Heart left ventricle (tissue), 16 donors: ENCODE measurements around the gene KLRD1. TPM values are rescaled to one million over a fixed set of nuclear protein-coding genes. Genes with fewer than 3 reads are reported as not detected.
"Not testable (repeated sequence)": the region's sequence is repeated elsewhere in the genome, so short reads cannot be mapped to it uniquely, and the experiment has no call there.

Experiments used
- ATAC-seq, 4 donors: fragments of 200-7000 bp; cut with Tn5 transposase; one replicate each; pipeline ENCODE4 v1.9.1; 2020 to 2022; ENCODE audit warnings: moderate library complexity in 4 of 4, mild to moderate bottlenecking in 3 of 4, moderate number of reproducible peaks in 1 of 4
- DNase-seq, 5 donors: peaks; one replicate each; pipeline ENCODE4 v3.0.0-alpha.2; 2020
- H3K27ac ChIP-seq, 12 donors: fragments of 200-600 bp; sonication (generic) in 4 of 12; one replicate each; pipeline versions ENCODE4 v1.5.0 to v1.8.0; 2016 to 2022; ENCODE audit warnings: mild to moderate bottlenecking in 2 of 12
- H3K27me3 ChIP-seq, 9 donors: fragments of 200-600 bp; sonication (generic) in 2 of 9; one replicate each; pipeline versions ENCODE4 v1.5.1 to v1.8.0; 2016 to 2022; ENCODE audit warnings: mild to moderate bottlenecking in 3 of 9
- H3K36me3 ChIP-seq, 9 donors: fragments of 200-600 bp; sonication (generic) in 2 of 9; one replicate each; pipeline versions ENCODE4 v1.5.0 to v1.8.0; 2018 to 2022; ENCODE audit warnings: mild to moderate bottlenecking in 2 of 9
- H3K4me1 ChIP-seq, 12 donors: fragments of 200-600 bp; sonication (generic) in 4 of 12; one replicate each; pipeline versions ENCODE4 v1.5.0 to v1.8.0; 2016 to 2022; ENCODE audit warnings: mild to moderate bottlenecking in 3 of 12
- H3K4me3 ChIP-seq, 12 donors: fragments of 200-600 bp; sonication (generic) in 4 of 12; one replicate each; pipeline versions ENCODE4 v1.5.0 to v1.8.0; 2017 to 2022; ENCODE audit warnings: mild to moderate bottlenecking in 9 of 12, moderate library complexity in 4 of 12
- H3K9me3 ChIP-seq, 12 donors: fragments of 200-600 bp; sonication (generic) in 4 of 12; one replicate each; pipeline versions ENCODE4 v1.5.0 to v1.8.0; 2016 to 2022; ENCODE audit warnings: mild to moderate bottlenecking in 1 of 12
- POLR2A ChIP-seq, 2 donors: fragments of 450-650 bp; IDR thresholded peaks; one replicate each; pipeline ENCODE4 v1.6.1; 2017; ENCODE audit warnings: antibody characterized with exemption in 2 of 2, mild to moderate bottlenecking in 2 of 2, moderate library complexity in 2 of 2
- WGBS, 4 donors: extraction: QIAGEN DNeasy Blood & Tissue Kit in 2 of 4; methylation state at CpG; one replicate each; pipeline versions ENCODE4 v1.1.5 to v1.1.7; 2013 to 2018; 5-methylcytosine and 5-hydroxymethylcytosine counted together
- intact Hi-C, 10 donors: fragments of 100-400 bp; cut with DNase I; formaldehyde crosslinking; loops; one replicate each; pipeline versions ENCODE4 v1.11.1 to v1.14.2; 2022
- polyA plus RNA-seq, 2 donors: library from polyadenylated mRNA; stranded (reverse); fragments of 200-250 nt; gene quantifications; one replicate each; pipeline ENCODE4 v1.2.3, GENCODE V29; 2013
- total RNA-seq, 9 donors: library from RNA; depleted of rRNA in 2 of 9; stranded (reverse); fragments of >200 nt in 2 of 9; fragmentation: NEBNext Ultra II Directional in 3 of 9; extraction: Animal tissue kit (Norgen Biotek cat#: 25700) in 3 of 9; gene quantifications; one replicate each; pipeline versions ENCODE4 v1.1.0 to v1.2.4, GENCODE V29; 2016 to 2023
- TF ChIP-seq, protein P1 (sequence below), 12 donors: fragments of 200-600 bp; sonication (generic) in 4 of 12; IDR thresholded peaks; one replicate each; pipeline versions ENCODE4 v1.5.0 to v1.8.0; 2018 to 2022; ENCODE audit warnings: antibody characterized with exemption in 12 of 12, mild to moderate bottlenecking in 5 of 12
- donor health status: ischemic (EF 13 %, LVEDD 7.1; RV severe dilation, severe dysfunction).
- donor health status: healthy with polysubstance abuse.
- donor health status: DM: no; HTN: yes; CAD: no.
- donor health status: DM: no; HTN: no; CAD: no.
- donor health status: ischemic (EF 25% LVEDD 6.9; RV normal size, moderate dysfunction).
- donor health status: ischemic (EF 25% LVEDD 5.7; RV mildly dilated, moderate dysfunction).
- donor health status: healthy.
- donor health status: DM: yes; HTN: yes; CAD: no.
- donor health status: ischemic (EF 35%, LVEDD 5.7; RV mildly dilated, moderate dysfunction).
- donor health status: nonischemic (EF 11% LVEDD 7.7; RV severe dilation, severe dysfunction).
- donor health status: DM: yes; HTN: yes; CAD: no.
- donor health status: PGD.
- donor health status: ischemic (EF 29% LVEDD 5.4; RV normal size, mild dysfunction).
- donor health status: nonischemic (EF 23%, LVEDD 6.1; RV moderate dilation, normal function).

KLRD1 gene
- total and polyA plus RNA-seq, 11 donors: 0.25 to 7.4 (median 0.93) TPM

DNA sequence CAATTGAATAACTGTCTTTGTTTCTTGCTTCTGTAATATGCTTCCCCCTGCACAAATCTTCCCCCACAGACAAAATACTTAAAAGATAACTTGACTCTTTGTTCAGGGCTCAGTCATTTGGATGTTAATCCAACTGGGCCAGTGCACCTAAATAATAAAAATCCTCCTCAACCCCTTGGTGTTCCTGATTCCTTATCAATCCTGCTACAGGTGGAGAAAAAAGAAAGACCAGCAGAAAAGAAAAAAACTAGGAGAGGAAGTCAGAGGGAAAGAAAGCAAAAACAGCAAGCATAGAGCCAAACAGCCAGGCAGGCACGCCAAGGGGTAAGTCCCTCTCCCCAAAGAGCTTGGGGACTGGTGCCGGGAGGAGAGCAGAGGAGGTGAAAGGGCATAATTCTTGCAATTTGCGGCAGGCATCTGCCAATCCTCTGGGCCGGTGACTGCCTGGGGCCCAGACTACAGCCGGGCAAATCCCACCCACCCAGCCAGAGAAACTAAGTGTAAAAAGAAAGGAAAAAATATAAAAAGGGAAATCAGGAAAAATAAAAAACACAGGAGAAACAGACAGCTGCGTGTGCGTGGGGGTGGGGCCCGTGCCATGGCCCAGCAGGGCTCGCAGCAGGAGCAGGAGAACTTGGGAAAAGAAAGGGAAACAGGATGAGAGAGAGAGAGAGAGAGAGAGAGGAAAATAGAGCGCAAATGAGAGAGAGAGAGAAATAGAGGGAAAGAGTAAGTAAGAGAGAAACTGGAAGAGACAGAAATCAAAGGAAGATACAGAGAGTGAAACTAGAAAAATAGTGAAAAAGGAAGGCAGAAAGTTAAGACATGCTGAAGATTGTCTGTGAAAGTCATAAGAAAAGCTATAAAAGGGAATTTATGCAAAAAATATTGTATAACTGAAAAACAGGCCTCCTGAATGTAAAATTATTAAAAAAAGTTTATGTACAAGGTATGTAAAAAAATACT, 60.8 kb downstream of the KLRD1 start:
- 67 to 89% (median 77%) methylated on average over 10 of the region's 10 CpGs for WGBS, 4 donors
- Histone ChIP-seq H3K27me3 (no peaks in the 10 kb centered on the region), H3K36me3 (no peaks in the 10 kb centered on the region), H3K4me3 (peak overlapping the region in 2 of 12 donors; percentile 6 to 25), H3K9me3 (no peaks in the 10 kb centered on the region), H3K27ac (peak overlapping the region in 10 of 12 donors; percentile 13 to 72 (median 50)), H3K4me1 (peaks cover 0 to 62% (median 11%) of the 10 kb centered on the region in 12 donors)
- no peak for TF ChIP-seq POLR2A (IDR thresholded peaks at IDR 0.05)
- ATAC-seq: no peak
- intact Hi-C loops: loop anchor here in 1 of 10 donors (10.0 kb wide), 2 partner anchors 134 to 356 kb away; partner anchors contain the start of gene YBX3
- no peak for DNase-seq

DNA sequence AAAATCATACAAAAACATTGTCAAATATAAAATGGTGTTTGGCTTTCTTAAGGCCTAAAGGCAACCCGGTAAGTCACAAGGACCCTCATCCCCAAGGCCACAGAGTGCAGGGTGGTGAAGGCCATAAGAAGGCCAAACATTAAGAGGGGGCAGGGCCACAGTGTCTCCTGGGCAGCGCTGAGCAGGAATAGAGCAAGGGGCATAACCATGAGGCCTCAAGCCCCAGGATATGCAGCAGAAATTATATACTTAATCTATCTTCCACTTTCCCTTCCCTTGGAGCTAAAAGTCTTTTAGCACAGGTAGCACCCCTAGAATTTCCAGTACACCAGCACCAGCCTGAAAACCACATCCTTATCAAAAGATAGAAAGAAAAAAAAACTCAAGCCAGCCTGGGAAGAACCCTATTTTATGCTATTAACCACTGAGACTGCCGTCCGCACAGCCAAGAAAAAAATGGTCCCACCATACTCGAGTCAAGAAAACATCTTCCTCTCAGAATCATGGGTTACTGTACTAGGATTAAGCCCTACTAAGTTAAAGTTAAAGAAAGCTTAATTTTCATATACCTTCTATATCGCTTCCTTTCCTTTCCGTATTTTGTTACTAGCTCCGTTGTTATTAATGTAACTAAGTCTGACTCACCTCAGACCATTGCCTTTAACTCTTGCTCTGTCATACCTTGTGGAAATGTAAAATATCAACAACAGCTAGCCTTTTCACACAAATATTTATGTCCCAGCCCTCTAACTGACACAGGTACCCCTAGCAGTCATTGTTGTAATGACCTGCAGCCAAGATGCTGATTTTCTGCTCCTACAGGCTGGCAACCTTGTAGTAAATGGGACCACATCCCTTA, 62.1 kb downstream of the KLRD1 start:
- no peaks in the 10 kb centered on the region for H3K9me3 ChIP-seq
- ATAC-seq: no peak
- no peaks in the 10 kb centered on the region for H3K27me3 ChIP-seq
- H3K4me1 ChIP-seq: peaks cover 0 to 52% (median 8%) of the 10 kb centered on the region in 12 donors
- H3K4me3 ChIP-seq: no peak overlapping the region
- intact Hi-C loops: loop anchor here in 1 of 10 donors (10.0 kb wide), 2 partner anchors 135 to 355 kb away; partner anchors contain the start of gene YBX3
- H3K36me3 ChIP-seq: no peaks in the 10 kb centered on the region
- no peak for DNase-seq
- TF ChIP-seq, protein P1, sequence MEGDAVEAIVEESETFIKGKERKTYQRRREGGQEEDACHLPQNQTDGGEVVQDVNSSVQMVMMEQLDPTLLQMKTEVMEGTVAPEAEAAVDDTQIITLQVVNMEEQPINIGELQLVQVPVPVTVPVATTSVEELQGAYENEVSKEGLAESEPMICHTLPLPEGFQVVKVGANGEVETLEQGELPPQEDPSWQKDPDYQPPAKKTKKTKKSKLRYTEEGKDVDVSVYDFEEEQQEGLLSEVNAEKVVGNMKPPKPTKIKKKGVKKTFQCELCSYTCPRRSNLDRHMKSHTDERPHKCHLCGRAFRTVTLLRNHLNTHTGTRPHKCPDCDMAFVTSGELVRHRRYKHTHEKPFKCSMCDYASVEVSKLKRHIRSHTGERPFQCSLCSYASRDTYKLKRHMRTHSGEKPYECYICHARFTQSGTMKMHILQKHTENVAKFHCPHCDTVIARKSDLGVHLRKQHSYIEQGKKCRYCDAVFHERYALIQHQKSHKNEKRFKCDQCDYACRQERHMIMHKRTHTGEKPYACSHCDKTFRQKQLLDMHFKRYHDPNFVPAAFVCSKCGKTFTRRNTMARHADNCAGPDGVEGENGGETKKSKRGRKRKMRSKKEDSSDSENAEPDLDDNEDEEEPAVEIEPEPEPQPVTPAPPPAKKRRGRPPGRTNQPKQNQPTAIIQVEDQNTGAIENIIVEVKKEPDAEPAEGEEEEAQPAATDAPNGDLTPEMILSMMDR (IDR thresholded peaks at IDR 0.05): no peak
- TF ChIP-seq POLR2A (IDR thresholded peaks at IDR 0.05): no peak
- 92 to 94% (median 93%) methylated on average over 8 of the region's 8 CpGs for WGBS, 4 donors
- peak overlapping the region in 2 of 12 donors; percentile 9 to 71 for H3K27ac ChIP-seq

DNA sequence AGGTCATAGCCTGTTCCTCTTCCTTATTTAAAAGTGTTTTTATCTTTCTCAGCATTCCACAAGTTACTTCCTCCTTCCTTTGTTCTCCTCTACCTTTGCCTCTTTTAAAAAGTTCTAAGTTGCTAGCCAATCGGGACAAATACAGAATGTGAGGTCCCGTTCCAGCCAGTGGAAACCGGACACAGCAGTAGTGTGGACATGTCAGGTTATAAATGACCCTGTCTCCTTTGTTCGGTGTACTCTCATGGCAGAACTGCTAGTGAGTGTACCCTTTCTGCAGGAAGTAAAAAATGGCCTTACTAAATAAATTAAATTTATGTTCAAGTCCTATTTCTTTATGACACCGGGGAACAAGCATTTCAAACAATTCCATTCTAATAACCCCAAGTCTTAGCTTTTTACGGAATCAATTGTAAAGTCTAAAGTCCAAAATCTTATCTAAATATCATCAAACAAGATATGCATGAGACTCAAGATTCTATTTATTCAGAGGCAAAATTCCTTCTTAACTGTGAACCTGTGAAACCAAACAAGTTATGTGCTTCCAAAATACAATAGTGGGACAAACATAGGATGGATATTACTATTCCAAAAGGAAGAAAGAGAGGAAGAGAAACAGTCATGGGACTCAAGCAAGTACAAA, 64.3 kb downstream of the KLRD1 start:
- intact Hi-C loops, H3K9me3 ChIP-seq, H3K36me3 ChIP-seq, H3K27me3 ChIP-seq, DNase-seq, ATAC-seq, H3K4me3 ChIP-seq: not testable (repeated sequence)
- Histone ChIP-seq H3K27ac (peak overlapping the region in 1 of 12 donors; percentile 47), H3K4me1 (peaks cover 0 to 35% (median 0%) of the 10 kb centered on the region in 12 donors)
- WGBS, 4 donors: 72 to 79% (median 75%) methylated on average over 6 of the region's 6 CpGs

DNA sequence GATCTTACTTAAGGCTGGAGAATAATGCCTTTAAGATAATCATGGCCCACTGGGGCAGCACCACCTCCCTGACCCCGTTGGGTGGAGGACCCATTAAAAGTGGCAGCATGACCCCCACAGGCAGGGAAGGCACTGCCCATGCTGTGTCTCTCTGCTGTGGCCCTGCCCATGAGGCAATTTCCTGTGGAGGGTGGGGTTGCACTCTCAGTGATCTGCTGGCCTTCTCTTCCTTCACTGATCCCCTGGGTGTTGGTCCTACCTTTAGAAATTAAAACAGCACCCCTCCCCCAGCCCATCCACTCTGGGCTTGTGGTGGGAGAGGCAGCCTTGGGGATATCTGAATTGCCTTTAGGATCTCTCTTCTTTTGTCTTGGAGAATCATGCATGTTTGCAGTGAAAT, 64.9 kb downstream of the KLRD1 start:
- Histone ChIP-seq H3K9me3 (no peaks in the 10 kb centered on the region), H3K27ac (peak overlapping the region in 1 of 12 donors; percentile 47), H3K36me3 (peaks cover 0 to 1% (median 0%) of the 10 kb centered on the region in 9 donors), H3K4me1 (peaks cover 0 to 35% (median 0%) of the 10 kb centered on the region in 12 donors), H3K4me3 (no peak overlapping the region), H3K27me3 (no peaks in the 10 kb centered on the region)
- intact Hi-C loops: no loop called here
- 25 to 44% (median 30%) methylated on average over 1 of the region's 1 CpG for WGBS, 4 donors
- DNase-seq (peak in 3 of 5 donors; percentile 38 to 69 (median 50)), ATAC-seq (peak in 3 of 4 donors; percentile 52 to 71 (median 63))
- no peak for TF ChIP-seq POLR2A (IDR thresholded peaks at IDR 0.05)
- TF ChIP-seq, protein P1 (IDR thresholded peaks at IDR 0.05): no peak
